HepG2 (cell line): ENCODE data around the gene FSIP1.

Source experiments
- CTCF ChIP-seq: sonication (generic); formaldehyde crosslinking; IDR thresholded peaks from 2 replicates; pipeline ENCODE4 v1.5.0; 2020; ENCODE audit warnings: mild to moderate bottlenecking, missing genetic modification reagents, moderate library complexity
- MIER3 ChIP-seq: IDR thresholded peaks from 2 replicates; pipeline ENCODE4 v1.6.1; 2016; ENCODE audit warnings: missing compliant biosample characterization, borderline replicate concordance
- THAP9 ChIP-seq: sonication (generic); formaldehyde crosslinking; IDR thresholded peaks from 2 replicates; pipeline ENCODE4; 2020; ENCODE audit warnings: missing genetic modification reagents, mild to moderate bottlenecking, borderline replicate concordance

DNA sequence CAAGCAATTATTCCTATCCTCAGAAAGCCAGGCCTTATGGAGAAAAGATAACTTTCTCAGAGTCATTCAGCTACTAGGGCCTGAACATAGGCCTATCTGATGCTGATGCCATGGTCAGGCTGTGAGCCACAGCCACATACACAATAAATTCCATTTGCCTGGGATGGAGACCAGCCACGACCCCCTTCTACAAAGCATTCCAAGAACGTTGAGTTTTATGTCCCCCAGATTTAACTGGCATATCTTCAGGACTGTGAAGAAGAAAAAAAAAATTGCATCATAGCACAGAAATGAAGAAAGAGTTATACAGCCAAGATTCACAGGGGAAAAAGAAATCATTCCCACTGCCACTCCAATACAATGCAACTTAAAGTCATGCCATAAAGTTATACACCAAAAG is 101.8 kb downstream of the FSIP1 start:
- TF ChIP-seq MIER3 (CRISPR knock-in tag): no peak
- TF ChIP-seq CTCF: no peak
- no peak for TF ChIP-seq THAP9
